ENCODE data around the gene INTS14.
"Not testable (repeated sequence)": the region's sequence is repeated elsewhere in the genome, so short reads cannot be mapped to it uniquely, and the experiment has no call there.

The INTS14 gene

DNA sequence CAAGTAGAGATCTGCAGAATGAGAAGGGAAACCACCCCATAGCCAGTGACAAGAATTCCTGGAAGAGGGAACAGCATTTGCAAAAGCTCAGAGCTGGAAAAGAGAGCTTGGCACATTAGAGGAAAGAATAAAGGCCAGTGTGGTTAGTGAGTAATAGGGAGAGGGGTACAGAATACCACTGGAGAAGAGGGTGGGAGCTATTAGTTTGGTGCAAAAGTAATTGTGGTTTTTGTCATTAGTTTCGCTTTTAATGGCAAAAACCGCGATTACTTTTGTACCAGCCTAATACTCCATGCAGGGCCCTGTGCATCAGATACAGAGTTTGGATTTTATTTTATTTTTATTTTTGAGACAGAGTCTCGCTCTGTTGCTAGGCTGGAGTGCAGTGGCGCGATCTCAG lies 20.6 kb upstream of the INTS14 start:
- no peak for DNase-seq (ENCODE audit: low spot score)

DNA sequence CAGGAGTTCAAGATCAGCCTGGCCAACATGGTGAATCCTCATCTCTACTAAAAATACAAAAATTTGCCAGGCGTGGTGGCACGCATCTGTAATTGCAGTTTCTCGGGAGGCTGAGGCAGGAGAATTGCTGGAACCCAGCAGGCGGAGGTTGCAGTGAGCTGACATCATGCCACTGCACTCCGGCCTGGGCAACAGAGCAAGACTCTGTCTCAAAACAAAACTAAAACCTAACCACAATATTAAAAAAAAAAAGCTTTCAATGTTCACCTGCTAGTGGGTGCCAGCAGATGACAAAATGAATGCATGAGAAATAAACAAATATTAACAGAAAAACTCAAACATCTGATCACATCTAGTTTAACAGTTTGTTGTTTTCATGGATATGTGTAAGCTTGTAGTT lies 19.8 kb upstream of the INTS14 start:
- DNase-seq (ENCODE audit: low spot score): no peak

DNA sequence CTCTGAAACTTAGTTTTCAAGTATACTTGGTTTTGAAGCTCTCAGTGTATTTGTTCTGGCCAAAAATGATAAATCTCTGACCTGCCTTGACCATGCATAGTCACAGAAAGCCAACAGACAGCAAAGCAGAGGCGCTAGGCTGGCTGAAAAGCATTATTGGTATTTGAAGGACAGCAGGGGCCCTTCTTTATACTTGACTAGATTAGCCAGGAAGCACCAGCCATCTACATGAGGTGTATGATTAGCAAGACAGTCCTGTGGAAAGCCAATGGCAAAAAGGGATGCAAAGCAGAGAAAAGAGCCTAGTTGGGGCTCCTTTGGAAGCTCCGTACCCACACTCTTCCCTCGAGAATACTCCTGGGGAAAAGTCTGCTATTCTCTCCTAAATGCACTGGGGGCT lies 18.6 kb upstream of the INTS14 start:
- DNase-seq (ENCODE audit: low spot score): no peak

DNA sequence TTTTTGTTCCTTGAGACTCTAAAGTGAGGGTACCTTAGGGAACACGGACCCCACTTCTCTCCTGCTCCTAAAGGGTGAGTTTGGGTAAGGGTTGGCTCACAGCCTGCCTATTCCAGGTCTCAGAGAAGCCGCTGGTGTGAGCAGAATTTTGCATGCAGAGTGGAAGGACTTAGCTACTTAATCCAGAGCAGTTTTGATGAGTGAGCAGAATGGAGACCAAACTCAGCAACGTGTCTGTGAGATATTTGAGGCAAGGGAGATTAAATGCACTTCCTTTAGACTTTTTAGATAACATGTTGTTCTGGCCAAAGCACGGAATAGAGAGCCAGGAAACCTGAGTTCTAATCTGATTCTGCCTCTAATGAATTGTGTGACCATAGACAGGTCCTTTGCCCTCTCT lies 15.9 kb upstream of the INTS14 start:
- DNase-seq (ENCODE audit: low spot score): no peak

DNA sequence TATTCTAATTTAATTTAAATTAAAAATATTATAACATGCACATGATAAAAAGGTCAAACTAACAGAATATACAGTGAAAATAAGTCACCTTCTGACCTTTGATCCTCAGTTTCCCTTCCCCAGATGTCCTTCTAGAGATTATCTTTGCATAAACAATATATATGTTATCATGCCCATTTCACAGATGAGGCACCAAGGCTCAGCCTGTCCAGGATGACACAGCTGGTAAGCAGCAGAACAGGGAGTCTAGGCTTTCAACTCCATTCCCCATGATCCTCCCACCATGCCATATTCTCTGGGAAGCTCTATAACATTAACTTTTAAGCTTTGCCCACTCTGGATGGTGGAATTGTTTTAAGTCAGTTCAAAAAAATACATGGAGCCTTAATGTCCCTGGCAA lies 12.2 kb upstream of the INTS14 start:
- DNase-seq (ENCODE audit: low spot score): no peak

DNA sequence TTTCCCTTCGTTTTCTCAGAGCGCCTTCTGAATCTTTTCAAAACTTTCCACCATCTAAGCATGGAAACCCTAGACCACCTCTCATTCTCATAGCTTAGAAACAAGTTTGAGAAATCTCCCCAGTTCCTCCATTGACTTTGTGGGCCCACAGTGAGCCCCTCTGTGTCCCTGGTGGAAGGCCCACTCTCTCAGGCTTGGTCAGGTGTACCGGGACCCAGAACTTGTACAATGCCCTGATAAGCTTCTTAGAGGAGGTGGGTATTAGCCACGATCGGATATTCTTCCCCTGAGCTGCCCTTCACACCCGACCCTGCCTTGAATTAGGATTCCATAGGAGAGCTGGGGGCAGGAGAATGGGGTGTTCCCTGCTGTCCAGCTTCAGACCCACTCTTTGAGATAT lies 10.7 kb upstream of the INTS14 start, which contains the start of gene SLC24A1:
Gene SLC24A1, plus strand, starts transcription at position 301 of the 400 bp plus-strand sequence. CDS start 2,143 bp downstream, outside the sequence.
- DNase-seq (ENCODE audit: low spot score): no peak

DNA sequence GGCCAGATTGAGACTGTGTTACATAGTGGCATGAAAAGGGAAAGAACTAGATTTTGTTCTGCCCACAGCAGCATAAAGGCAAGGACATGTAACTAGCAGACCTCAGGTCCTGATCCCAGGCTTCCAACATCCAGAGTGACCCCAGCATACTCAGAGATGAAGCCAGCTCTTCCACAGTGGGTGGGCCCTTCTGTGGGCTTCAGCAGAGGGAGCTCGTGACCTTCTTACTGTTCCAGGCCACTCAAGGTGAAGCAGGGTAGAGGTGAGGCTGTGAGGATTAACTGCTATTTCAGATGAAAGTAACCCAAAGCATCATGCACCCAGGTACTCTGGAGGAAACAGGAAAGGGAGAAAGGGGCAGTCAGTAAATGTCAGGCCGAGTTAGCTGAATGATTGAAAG lies 9.9 kb upstream of the INTS14 start:
- no peak for DNase-seq (ENCODE audit: low spot score)

DNA sequence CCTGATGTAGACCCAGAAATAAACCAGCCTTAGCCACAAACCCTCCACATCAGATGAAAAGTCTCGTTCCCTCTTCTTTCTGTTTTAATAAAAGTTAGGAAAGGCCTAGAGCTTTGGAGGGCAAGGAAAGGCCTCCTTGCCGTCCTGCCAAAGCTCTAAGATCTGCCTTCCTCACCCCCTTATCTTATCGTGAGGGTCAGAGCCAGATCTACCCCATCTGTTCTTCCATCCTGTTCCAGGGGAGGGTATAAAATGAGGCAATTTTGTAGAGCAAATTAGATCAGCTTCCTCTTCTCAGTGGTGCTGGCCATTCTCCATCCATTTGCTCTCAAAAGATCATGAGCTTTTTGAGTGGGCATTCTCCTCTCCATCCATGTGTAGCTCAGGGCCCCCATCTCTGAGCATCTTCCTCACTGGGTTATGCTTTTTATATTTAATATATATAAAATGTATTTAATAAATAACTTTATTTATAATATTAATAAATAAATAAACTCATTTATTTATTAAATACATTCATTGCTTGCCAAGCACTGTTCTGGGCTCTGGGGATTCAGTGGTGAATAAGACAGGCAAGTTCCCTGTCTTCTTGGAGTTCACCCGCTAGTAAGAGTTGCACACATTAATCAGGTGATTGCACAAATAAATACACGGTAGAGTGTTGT lies 8.8 kb upstream of the INTS14 start:
- DNase-seq (ENCODE audit: low spot score): no peak

DNA sequence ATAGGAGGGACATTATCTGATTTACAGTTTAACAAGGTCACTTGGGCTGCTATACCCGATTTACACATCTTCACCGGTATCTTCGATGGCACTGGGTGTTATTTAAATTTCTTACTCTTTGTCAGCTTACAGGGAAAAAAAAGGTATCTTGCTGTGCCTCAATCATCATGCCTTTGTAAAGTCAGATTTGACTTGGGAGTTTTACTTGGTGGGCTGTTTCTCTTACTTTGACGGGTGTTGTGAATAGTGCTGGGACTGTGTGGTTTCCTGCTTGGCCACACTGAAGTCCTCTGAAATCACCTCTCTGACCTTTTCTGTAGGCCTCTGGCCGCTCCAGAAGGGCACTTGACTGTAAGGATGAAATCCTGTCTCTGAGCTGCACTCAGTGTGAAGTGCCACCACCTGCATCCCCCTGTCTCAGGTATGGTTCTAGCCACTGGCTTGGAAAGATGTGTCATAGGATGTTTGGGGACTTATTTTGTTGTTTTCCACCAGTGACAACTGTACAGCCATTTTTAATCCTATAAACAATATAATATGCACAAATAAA lies 7.7 kb upstream of the INTS14 start:
- no peak for DNase-seq (ENCODE audit: low spot score)

DNA sequence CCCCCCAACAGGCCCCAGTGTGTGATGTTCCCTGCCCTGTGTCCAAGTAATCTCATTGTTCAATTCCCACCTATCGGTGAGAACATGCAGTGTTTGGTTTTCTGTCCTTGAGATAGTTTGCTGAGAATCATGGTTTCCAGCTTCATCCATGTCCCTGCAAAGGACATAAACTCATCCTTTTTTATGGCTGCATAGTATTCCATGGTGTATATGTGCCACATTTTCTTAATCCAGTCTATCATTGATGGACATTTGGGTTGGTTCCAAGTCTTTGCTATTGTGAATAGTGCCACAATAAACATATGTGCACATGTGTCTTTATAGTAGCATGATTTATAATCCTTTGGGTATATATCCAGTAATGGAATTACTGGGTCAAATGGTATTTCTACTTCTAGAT lies 5.0 kb upstream of the INTS14 start:
- DNase-seq (ENCODE audit: low spot score): not testable (repeated sequence)

DNA sequence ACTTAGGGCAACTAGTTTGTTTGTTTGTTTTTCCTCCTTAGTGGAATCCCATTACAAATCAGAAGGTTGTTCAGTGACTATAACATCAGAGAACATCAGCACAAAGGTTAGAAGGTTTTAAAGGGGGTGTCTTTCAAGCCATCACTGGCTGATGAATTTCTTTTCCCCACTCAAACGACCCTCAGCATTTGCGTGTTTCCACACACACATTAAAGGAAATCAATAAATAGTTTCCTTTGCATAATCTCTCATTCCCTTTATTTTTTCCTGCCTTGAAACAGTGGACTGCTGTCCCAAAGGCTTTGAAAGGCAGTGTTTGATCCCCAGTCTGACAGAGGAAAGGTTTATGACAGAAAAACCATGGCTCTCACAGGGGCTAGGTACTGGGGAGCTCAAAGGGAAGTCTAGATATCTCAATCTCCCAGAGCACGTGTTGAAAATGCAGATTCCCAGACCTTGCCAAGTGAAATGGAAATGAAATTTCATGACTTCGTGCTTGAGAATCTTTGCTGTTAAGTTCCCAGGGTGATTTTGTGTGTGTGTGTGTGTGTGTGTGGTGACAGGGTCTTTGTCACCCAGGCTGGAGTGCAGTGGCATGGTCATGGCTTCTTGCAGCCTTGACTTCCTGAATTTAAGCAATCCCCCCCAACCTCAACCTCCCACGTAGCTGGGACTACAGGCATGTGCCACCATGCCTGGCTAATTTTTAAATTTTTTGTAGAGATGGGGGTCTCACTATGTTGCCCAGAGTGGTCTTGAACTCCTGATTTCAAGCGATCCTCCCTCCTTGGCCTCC lies 2.2 kb upstream of the INTS14 start:
- no peak for DNase-seq (ENCODE audit: low spot score)

DNA sequence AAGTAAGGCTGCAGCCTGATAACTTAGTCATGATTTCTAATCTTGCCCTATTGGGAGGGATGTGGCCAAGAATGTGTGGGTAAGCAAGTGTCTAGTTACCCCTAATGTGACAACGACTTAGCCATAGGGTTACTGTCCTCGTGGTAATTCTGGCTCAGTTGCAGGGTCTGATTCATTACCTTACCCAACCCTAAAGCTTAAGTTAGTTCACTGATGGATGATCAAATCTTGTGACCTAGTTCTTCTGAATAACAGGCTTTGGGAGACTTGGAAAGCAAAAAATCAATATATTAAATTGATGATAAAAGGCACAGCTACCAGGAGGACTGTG lies 1.6 kb upstream of the INTS14 start:
- DNase-seq (ENCODE audit: low spot score): no peak

DNA sequence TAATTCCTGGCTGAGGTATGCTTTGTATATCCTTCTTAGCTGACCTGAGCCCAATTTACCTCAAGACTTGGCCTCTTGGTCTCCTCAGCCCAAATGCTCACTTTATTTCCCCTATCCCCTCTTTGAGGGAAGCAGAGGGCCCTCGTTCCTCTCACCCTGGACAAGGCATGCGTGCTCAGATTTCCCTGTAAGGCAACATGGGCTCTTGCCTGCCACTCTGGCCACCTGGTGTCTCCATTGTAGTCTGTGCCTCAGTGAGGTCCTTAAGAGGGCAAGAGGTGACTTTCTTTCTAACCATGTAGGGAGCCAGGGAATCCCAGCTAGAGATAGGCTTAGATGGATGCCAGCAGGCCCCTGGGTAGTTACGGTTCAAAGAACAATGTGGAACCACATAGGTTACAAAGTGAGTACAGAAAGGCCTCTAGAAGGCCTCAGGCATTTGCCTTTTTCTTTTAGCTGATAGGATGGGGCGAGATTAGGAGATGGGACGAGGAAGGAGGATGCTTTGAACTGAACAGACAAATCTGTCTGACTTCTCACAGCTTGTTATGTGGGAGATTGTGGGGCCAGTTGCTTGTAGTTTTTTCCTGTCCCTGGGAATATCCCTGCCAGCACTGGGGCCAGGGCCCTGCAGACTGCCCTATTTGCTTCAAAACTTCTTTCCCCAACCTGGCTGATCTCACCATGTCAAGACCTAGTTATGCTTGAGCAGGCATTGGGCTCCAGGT lies 1.1 kb upstream of the INTS14 start:
- no peak for DNase-seq (ENCODE audit: low spot score)

DNA sequence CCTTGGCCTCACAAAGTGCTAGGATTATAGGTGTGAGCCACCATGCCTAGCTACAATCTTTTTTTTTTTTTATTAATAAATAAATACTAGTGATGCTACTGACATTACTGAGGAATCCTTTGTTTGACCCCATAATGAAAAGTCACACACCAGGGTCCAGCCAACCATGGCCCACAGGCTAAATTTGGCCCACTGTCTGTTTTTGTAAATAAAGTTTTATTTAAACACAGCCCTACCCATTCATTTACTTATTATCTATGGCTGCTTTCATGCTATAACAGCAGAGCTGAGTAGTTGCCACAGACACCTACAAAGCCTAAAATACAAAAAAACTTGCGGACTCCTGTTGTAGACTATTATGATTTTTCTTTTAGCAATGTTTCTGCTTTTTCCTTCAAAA lies 7.4 kb downstream of the INTS14 start:
- DNase-seq (ENCODE audit: low spot score): no peak

DNA sequence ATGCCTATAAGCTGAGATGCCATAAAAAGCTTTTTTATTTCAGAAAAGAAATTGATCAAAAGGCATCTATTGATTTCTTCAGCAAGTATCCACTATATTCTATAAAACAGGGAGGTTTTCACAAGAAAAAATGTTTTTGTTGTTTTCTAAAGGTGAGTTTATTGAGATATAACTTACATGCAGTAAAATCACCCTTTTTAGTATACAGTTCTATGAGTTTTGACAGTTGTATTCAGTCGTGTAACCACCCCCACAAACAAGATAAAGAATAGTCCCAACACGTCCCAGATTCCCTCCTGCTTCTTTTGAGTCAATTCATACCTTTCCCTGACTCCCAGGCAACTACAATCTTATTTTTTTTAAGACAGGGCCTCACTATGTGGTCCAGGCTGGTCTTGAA lies 7.8 kb downstream of the INTS14 start:
- no peak for DNase-seq (ENCODE audit: low spot score)

DNA sequence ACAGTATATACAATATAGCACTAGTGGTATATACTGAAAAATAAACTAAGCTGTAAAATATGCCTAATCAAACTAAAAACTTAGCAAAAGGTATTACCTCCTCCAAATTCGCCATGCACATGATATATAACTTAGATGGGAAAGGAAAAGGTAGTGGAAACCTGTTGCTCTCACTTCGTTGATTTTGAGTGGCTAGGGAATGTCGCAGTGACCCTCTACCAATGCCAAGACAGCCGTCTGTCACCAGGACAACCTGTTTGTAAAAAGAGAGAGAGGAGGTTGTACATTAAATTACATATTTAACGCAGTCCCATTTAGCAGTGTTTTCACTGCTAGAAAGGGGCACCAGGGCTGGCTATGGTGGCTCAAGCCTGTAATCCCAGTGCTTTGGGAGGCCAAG lies 11.3 kb downstream of the INTS14 start:
- no peak for DNase-seq (ENCODE audit: low spot score)

DNA sequence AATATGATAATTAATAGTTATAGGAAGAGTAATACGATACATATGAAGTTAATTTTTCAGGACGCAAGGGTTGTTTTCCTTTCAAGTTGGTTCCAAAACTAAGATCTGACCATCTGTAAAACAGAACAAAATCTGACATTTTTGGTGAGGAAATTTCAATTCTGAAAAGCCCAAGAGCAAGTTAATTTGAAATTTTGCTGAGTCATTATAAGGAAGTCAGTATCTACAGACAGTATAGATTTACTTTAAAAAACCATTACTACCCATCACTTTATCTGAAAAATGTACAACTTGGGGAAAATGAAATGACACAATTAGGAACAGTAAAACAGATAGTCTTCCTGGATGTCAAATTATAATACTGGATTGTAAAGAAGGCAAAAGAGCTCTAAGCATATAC lies 12.5 kb downstream of the INTS14 start:
- DNase-seq (ENCODE audit: low spot score): no peak

DNA sequence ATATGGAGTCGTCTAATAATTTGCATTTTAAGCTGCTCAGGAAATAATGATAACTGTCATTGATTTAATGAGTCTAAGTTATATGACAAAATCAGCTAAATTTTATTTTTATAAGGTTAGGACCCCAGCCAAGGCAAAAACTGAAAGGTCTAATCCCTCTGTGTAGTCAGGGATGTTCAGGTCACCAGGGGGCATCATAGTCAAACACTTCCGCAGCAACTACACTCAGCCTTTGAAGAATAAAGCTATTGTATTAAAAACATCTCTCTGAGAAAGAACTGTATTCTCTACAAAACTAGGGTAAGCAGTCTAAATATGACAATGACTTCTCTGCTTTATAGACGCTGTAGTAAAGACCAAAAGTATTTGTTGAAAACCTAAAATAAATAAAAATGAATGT lies 15.0 kb downstream of the INTS14 start:
- peak; percentile 45 for DNase-seq (ENCODE audit: low spot score)

DNA sequence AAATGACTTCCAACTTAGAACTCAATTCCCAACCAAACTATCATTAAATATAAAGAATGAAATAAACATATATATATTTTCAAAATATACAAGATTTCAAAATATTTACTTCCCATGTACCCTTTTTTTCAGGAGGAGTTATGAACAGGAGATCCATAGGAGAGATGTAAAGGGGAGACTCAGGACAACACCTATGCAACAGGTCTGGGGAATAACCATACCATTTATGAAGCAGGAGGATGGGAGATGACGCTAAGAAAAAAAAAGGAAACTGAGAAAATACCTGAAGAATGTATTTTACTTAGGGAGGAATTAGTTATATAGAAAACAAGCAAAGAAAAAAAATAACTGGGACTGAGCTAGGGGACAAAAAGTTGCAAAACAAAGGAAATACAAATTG lies 23.8 kb downstream of the INTS14 start:
- no peak for DNase-seq (ENCODE audit: low spot score)

DNA sequence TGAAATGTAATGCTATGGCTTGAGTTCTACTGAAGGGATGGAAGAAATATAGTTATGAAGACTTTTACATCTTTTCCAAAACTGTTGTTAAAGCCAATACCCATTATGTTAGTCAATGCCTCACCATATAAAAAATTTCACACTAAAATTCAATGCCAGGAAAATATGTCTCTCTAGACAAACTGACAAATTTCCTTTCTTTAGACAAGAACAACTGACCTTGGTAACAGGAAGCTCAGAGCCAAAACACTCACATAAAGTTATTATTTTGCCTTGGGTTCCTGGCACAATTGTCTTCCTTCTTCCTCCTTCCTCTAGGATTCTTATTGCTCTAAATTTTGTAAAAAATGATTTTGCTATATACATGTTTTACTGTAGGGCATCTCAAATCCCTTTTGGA lies 26.7 kb downstream of the INTS14 start:
- DNase-seq (ENCODE audit: low spot score): no peak

DNA sequence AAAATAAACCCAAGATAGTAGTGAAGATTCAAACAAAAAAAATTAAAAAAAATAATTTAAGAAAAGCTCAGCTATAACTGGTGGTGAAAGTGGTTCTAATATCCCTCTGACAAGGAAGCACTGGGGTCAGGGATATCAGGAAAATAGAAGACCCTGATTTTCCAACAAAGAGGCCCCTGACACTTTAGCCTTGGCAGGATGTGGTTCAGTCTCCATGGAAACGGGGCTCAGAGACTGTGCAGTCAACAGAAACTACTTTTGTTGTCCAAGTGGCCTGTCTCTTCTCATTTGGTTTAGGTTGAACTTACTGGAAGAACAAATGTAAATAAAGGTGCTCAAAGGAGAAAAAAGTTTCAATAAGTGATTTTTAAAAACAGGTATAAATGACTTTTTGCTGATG lies 27.2 kb downstream of the INTS14 start:
- no peak for DNase-seq (ENCODE audit: low spot score)

DNA sequence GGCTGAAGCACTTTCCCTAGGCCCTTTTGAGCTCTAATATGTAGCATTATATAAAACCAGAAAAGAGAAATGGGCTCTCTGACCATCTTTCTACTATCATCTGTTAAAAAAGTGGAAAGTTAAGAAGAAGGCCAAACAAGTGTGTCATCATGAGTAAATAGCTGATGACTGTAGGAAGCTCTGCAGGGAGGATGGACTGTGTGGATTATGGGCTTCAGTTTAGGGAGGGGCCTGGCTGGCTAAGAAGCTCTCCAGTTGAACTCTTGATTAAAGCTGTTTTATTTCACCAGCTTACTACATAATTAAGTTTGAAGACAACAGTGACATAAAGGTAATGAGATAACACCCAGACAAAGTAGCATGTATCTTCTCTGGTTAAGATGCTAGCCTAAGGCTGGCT lies 30.6 kb downstream of the INTS14 start:
- DNase-seq (ENCODE audit: low spot score): no peak

DNA sequence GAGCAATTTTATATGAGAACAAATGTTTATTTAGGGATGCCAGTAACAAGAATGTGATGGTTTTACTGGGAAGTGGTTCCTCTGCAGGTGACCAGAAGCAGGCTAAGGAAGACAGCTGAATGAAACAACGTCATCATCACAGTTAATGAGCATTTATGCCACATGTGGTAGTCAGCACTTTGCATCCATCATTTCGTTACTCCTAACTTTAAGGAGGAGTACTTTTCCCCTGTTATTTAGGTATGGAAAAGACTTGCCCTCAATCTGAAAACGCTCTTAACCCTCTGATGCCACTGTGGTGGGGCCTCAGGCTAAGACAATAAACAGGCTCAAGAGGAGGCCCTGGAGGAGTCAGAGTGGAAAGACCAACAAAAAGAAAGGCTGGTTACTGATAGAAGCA lies 31.2 kb downstream of the INTS14 start:
- DNase-seq (ENCODE audit: low spot score): no peak

All from HuH-7.5 (cell line).